ENCODE data around the gene KLHL25. TPM values are rescaled to one million over a fixed set of nuclear protein-coding genes. Genes with fewer than 3 reads are reported as not detected.

KLHL25 gene
- total RNA-seq, 1 donor from 2014 or later = 2.0 TPM

DNA sequence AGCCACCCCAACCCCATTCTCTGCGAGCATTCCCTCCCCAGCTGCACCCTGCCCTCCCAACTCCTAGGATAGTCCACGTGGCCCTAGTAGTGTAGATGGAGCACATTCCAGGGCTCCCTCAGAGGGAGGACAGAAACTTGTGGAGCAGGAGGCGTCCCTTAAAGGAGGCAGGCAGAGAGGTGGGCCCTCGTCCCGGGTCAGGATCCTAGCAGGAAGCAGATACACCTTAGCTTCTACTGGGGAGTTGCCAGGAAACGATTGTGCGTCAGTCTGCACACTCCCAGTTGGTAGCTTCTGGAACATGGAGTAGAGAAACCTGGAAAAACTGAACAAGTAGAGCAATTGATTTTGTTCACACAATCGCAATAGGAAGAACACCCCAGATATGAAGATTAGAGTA, 43.9 kb upstream of the KLHL25 start:
- no peaks in the 10 kb centered on the region for H3K36me3 Mint-ChIP-seq (ENCODE audit: low read depth)
- DNase-seq (no peak), ATAC-seq (ENCODE audit: low read depth) (no peak)
- CTCF ChIA-PET = no interaction called here
- peaks cover 5% of the 10 kb centered on the region for H3K4me1 Mint-ChIP-seq
- no peaks in the 10 kb centered on the region for H3K9me3 Mint-ChIP-seq
- H3K4me3 Mint-ChIP-seq = no peak overlapping the region
- intact Hi-C loops (cut with micrococcal nuclease) = no loop called here
- TF ChIP-seq, protein P1, sequence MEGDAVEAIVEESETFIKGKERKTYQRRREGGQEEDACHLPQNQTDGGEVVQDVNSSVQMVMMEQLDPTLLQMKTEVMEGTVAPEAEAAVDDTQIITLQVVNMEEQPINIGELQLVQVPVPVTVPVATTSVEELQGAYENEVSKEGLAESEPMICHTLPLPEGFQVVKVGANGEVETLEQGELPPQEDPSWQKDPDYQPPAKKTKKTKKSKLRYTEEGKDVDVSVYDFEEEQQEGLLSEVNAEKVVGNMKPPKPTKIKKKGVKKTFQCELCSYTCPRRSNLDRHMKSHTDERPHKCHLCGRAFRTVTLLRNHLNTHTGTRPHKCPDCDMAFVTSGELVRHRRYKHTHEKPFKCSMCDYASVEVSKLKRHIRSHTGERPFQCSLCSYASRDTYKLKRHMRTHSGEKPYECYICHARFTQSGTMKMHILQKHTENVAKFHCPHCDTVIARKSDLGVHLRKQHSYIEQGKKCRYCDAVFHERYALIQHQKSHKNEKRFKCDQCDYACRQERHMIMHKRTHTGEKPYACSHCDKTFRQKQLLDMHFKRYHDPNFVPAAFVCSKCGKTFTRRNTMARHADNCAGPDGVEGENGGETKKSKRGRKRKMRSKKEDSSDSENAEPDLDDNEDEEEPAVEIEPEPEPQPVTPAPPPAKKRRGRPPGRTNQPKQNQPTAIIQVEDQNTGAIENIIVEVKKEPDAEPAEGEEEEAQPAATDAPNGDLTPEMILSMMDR (IDR thresholded peaks at IDR 0.05) = no peak
- no peak overlapping the region for H3K27ac Mint-ChIP-seq
- POLR2A ChIA-PET = no interaction called here
- H3K27me3 Mint-ChIP-seq = peaks cover 6% of the 10 kb centered on the region

DNA sequence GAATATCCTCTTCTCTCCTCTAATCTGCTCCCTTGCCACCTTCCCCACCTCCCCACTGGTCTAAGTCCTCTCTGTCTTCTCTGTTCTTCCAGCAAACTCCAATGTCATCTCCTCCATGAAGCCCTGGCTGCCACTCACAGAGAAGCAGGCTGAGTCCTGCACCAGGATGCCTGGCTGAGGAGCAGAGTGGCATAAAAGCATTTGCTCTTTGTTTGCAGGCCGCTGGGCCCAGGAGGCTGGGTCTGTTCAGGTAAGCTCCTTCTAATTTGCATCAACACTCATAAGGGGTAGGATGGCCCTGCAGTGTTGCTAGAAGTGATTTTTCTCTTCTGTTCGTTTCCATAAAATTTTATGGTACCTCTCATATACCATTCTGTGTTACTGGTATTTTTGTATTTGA, 43.2 kb upstream of the KLHL25 start:
- no peak overlapping the region for H3K27ac Mint-ChIP-seq
- TF ChIP-seq, protein P1 (IDR thresholded peaks at IDR 0.05) = no peak
- H3K4me3 Mint-ChIP-seq = no peak overlapping the region
- DNase-seq (no peak), ATAC-seq (ENCODE audit: low read depth) (no peak)
- CTCF ChIA-PET = no interaction called here
- POLR2A ChIA-PET = no interaction called here
- H3K4me1 Mint-ChIP-seq = peaks cover 5% of the 10 kb centered on the region
- no peaks in the 10 kb centered on the region for H3K36me3 Mint-ChIP-seq (ENCODE audit: low read depth)
- no peaks in the 10 kb centered on the region for H3K9me3 Mint-ChIP-seq
- H3K27me3 Mint-ChIP-seq = peaks cover 3% of the 10 kb centered on the region
- intact Hi-C loops (cut with micrococcal nuclease) = no loop called here

DNA sequence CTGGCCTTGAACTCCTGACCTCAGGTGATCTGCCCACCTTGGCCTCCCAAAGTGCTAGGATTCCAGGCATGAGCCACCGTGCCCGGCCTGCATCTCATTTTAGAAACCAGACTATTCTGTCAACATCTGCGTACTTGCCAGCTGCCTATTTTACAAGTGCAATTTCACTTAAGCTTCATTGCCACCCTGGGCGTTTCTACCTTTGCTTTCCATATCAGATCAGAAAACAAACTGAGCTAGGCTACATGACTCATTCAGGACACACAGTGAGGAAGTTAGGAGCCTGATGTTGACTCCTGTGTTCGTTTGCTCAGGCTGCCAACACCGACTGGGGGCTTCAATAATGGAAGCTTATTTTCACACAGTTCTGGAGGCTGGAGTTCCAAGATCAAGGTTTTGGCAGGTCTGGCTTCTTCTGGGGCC, 42.3 kb upstream of the KLHL25 start:
- intact Hi-C loops (cut with micrococcal nuclease) = no loop called here
- Mint-ChIP-seq H3K27me3 (peaks cover 4% of the 10 kb centered on the region), H3K27ac (no peak overlapping the region), H3K36me3 (ENCODE audit: low read depth) (no peaks in the 10 kb centered on the region), H3K4me1 (peaks cover 5% of the 10 kb centered on the region), H3K4me3 (no peak overlapping the region), H3K9me3 (no peaks in the 10 kb centered on the region)
- TF ChIP-seq, protein P1 (IDR thresholded peaks at IDR 0.05) = no peak
- DNase-seq (no peak), ATAC-seq (ENCODE audit: low read depth) (no peak)
- ChIA-PET POLR2A (interaction anchor here (0.6 kb wide), 1 partner anchor 99 kb away, joined by 3 read pairs; no protein-coding TSS in a partner anchor), CTCF (interaction anchor here (1.0 to 1.4 kb wide), 2 partner anchors 15 to 106 kb away, joined by 3 to 4 read pairs; no protein-coding TSS in a partner anchor)

DNA sequence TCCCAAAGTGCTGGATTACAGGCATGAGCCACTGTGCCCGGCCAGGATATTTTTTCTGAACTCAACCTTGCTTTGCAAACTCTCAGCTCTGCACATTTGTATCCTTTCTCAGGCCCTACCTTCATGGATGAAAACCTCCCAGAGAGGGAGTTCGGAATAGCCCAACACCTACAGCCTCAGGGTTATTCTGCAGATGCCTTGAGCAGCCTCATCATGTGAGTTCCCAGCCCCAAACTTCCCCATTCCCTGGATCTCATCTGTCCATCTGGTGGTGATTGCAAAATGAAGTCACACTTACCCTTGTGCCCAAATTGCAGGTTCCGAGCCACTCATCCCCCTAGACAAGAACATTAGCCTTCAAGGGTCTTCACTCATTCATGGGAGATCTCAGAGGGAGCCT, 39.9 kb upstream of the KLHL25 start:
- no peak for DNase-seq
- no peaks in the 10 kb centered on the region for H3K9me3 Mint-ChIP-seq
- TF ChIP-seq, protein P1 (IDR thresholded peaks at IDR 0.05) = no peak
- H3K27me3 Mint-ChIP-seq = peaks cover 15% of the 10 kb centered on the region
- intact Hi-C loops (cut with micrococcal nuclease) = no loop called here
- ChIA-PET CTCF (no interaction called here), POLR2A (no interaction called here)
- no peaks in the 10 kb centered on the region for H3K36me3 Mint-ChIP-seq (ENCODE audit: low read depth)
- ATAC-seq (ENCODE audit: low read depth) = no peak
- no peak overlapping the region for H3K27ac Mint-ChIP-seq
- H3K4me3 Mint-ChIP-seq = no peak overlapping the region
- H3K4me1 Mint-ChIP-seq = no peaks in the 10 kb centered on the region

DNA sequence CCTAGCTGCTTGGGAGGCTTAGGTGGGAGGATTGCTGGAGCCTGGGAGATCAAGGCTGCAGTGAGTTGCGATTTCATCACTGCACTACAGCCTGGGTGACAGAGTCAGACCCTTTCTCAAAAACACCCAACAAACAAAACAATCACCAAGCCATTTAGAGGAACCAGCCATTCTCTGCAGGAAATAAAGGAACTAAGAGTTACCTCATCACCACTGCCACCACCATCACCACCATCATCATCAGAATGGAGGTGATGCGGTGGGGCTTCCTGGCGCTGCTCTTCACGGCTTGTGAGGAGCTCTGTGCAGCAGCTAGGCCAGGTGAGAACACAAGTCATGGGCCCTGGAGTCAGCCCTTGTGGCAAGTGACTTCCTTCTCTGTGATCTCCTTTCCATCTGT, 37.7 kb upstream of the KLHL25 start:
- no peaks in the 10 kb centered on the region for H3K4me1 Mint-ChIP-seq
- H3K4me3 Mint-ChIP-seq = no peak overlapping the region
- H3K36me3 Mint-ChIP-seq (ENCODE audit: low read depth) = no peaks in the 10 kb centered on the region
- H3K27me3 Mint-ChIP-seq = peaks cover 16% of the 10 kb centered on the region
- no peak overlapping the region for H3K27ac Mint-ChIP-seq
- CTCF ChIA-PET = no interaction called here
- intact Hi-C loops (cut with micrococcal nuclease) = no loop called here
- no peaks in the 10 kb centered on the region for H3K9me3 Mint-ChIP-seq
- POLR2A ChIA-PET = interaction anchor here (0.6 kb wide), 1 partner anchor 10 kb away, joined by 9 read pairs; no protein-coding TSS in a partner anchor
- DNase-seq = no peak
- ATAC-seq (ENCODE audit: low read depth) = no peak
- TF ChIP-seq, protein P1 (IDR thresholded peaks at IDR 0.05) = no peak

Measured in activated B cell treated with CpG ODN at 0.5 μM for 24 hours (primary cell).